Right lobe of liver (tissue), 6 donors: ENCODE data around the gene COL6A1. TPM values are rescaled to one million over a fixed set of nuclear protein-coding genes. Genes with fewer than 3 reads are reported as not detected.

Experiments
- ATAC-seq, 4 donors: fragments of 200-7000 bp; cut with Tn5 transposase; one replicate each; pipeline ENCODE4 v1.9.1; 2020; ENCODE audit warnings: mild to moderate bottlenecking in 4 of 4, moderate library complexity in 4 of 4
- DNase-seq, 3 donors: peaks; one replicate each; pipeline ENCODE4 v3.0.0-alpha.2; 2020
- H3K27ac ChIP-seq, 3 donors: fragments of 200-600 bp; one replicate each; pipeline ENCODE4 v1.8.0; 2022
- H3K27me3 ChIP-seq, 2 donors: fragments of 200-600 bp; one replicate each; pipeline ENCODE4 v1.8.0; 2022
- H3K36me3 ChIP-seq, 4 donors: fragments of 200-600 bp; sonication (generic) in 1 of 4; one replicate each; pipeline versions ENCODE4 v1.5.1 to v1.8.0; 2017 to 2022; ENCODE audit warnings: control low read depth in 1 of 4
- H3K4me1 ChIP-seq, 4 donors: fragments of 200-600 bp; sonication (generic) in 1 of 4; one replicate each; pipeline versions ENCODE4 v1.5.1 to v1.8.0; 2017 to 2022; ENCODE audit warnings: control low read depth in 1 of 4
- H3K4me3 ChIP-seq, 3 donors: fragments of 200-600 bp; one replicate each; pipeline ENCODE4 v1.8.0; 2022
- H3K9me3 ChIP-seq, 4 donors: fragments of 200-600 bp; sonication (generic) in 1 of 4; one replicate each; pipeline versions ENCODE4 v1.5.1 to v1.8.0; 2017 to 2022; ENCODE audit warnings: control low read depth in 1 of 4
- POLR2A ChIP-seq: fragments of 450-650 bp; IDR thresholded peaks from one replicate; pipeline ENCODE4 v1.6.1; 2017; ENCODE audit warnings: antibody characterized with exemption, mild to moderate bottlenecking
- WGBS: methylation state at CpG from one replicate; pipeline ENCODE4 v1.1.6; 2018; ENCODE audit warnings: low coverage, low lambda C conversion rate; ENCODE audit not compliant: insufficient coverage; ENCODE audit errors: missing lambda C conversion rate; 5-methylcytosine and 5-hydroxymethylcytosine counted together
- intact Hi-C, 2 donors: fragments of 100-400 bp; cut with DNase I; formaldehyde crosslinking; loops; one replicate each; pipeline versions ENCODE4 v1.11.2 to v1.14.1; 2022
- total RNA-seq, 6 experiments: library from RNA; depleted of rRNA in 2 of 6; stranded (reverse); fragments of >200 nt in 2 of 6; fragmentation: NEBNext Ultra II Directional in 3 of 6; extraction: Animal tissue kit (Norgen Biotek cat#: 25700) in 3 of 6; gene quantifications; one replicate each; pipeline versions ENCODE4 v1.1.0 to v1.2.4, GENCODE V29; 2016 to 2023
- TF ChIP-seq, protein P1 (sequence below), 4 donors: fragments of 200-600 bp in 3 of 4; fragments of 450-650 bp in 1 of 4; IDR thresholded peaks; one replicate each; pipeline versions ENCODE4 v1.5.1 to v1.8.0; 2016 to 2022; ENCODE audit warnings: antibody characterized with exemption in 4 of 4, mild to moderate bottlenecking in 2 of 4
- donor health status: DM: no; HTN: yes; CAD: no.
- donor health status: DM: no; HTN: no; CAD: no.
- donor health status: DM: no; HTN: no; CAD: no.
- donor health status: DM: no; HTN: yes; CAD: no.
- donor health status: DM: no; HTN: yes; CAD: no.

The COL6A1 gene
- total RNA-seq, 6 experiments from 2014 or later = 28.2 to 79.9 (median 51.1) TPM

DNA sequence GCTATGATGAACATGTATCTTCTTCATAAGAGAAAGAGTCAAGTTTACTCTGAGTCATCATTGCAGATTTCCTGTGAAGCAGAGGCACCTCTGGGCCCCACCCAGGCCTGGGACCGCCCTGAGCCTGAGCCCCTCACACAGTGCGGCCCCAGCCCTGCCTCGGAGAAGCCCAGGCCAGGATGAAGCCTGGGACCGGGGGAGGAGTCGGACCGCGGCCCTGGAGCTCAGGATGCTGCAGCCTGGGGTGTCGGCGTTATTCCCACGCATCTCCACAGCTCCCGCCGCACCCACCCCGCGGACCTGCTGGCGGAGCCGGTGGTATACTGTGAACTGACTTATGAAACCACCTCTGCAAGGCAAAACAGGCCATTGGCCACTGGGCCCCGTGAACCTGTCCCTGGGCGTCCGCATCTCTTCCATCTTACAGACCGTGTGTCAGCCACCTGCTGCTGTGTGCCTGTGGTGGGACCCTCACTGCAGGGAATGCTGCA lies 2.4 kb upstream of the COL6A1 start:
- intact Hi-C loops = no loop called here

DNA sequence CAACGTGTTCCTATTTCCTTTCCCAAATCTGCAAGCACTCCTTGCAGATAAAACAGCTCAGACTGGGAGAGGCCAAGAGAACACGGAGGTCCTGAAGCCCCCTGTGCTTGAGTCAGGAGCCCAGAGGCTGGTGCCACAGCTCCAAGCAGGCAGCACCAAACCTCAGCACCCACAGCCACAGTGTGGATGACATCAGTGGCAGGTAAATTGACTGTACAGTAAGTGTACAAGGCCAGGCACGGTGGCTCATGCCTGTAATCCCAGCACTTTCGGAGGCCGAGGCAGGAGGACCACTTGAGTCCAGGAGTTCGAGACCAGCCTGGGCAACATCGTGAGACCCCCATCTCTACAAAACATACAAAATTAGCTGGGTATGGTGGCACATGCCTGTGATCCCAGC lies 1.9 kb upstream of the COL6A1 start:
- TF ChIP-seq, protein P1, sequence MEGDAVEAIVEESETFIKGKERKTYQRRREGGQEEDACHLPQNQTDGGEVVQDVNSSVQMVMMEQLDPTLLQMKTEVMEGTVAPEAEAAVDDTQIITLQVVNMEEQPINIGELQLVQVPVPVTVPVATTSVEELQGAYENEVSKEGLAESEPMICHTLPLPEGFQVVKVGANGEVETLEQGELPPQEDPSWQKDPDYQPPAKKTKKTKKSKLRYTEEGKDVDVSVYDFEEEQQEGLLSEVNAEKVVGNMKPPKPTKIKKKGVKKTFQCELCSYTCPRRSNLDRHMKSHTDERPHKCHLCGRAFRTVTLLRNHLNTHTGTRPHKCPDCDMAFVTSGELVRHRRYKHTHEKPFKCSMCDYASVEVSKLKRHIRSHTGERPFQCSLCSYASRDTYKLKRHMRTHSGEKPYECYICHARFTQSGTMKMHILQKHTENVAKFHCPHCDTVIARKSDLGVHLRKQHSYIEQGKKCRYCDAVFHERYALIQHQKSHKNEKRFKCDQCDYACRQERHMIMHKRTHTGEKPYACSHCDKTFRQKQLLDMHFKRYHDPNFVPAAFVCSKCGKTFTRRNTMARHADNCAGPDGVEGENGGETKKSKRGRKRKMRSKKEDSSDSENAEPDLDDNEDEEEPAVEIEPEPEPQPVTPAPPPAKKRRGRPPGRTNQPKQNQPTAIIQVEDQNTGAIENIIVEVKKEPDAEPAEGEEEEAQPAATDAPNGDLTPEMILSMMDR (IDR thresholded peaks at IDR 0.05) = no peak
- WGBS = 56% methylated on average over 3 of the region's 7 CpGs
- intact Hi-C loops = no loop called here

More for the DNA sequence above, 2.4 kb upstream of the COL6A1 start:
- TF ChIP-seq, protein P1 (IDR thresholded peaks at IDR 0.05) = no peak
- TF ChIP-seq POLR2A = no peak
- DNase-seq (no peak), ATAC-seq (no peak)
- Histone ChIP-seq H3K27me3 (peaks cover 0 to 6% of the 10 kb centered on the region in 2 donors), H3K27ac (no peak overlapping the region), H3K4me1 (peaks cover 0 to 12% (median 3%) of the 10 kb centered on the region in 4 donors), H3K36me3 (no peaks in the 10 kb centered on the region), H3K9me3 (no peaks in the 10 kb centered on the region), H3K4me3 (no peak overlapping the region)
- 67% methylated on average over 1 of the region's 20 CpGs for WGBS

DNA sequence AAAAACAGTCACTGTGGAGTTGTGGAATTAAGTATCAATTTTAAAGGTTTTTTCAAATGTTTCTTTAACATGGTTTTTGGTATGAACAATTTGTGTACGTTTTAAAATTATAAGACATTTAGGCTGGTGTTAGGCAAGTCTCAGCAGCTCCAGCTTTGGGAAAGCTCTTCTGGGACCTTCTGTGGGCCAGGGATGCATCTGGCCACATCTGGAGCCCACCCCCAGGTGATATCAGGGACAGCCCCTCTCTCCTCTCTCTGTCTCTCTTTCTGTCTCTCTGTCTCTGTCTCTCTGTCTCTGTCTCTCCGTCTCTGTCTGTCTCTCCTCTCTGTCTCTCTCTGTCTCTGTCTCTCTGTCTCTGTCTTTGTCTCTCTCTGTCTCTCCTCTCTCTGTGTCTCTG lies 1.3 kb upstream of the COL6A1 start:
- WGBS = 56% methylated on average over 2 of the region's 2 CpGs
- intact Hi-C loops = no loop called here
- Histone ChIP-seq H3K27ac (no peak overlapping the region), H3K4me3 (no peak overlapping the region), H3K4me1 (peaks cover 0 to 4% (median 2%) of the 10 kb centered on the region in 4 donors), H3K9me3 (no peaks in the 10 kb centered on the region), H3K27me3 (peaks cover 0 to under 1% of the 10 kb centered on the region in 2 donors), H3K36me3 (no peaks in the 10 kb centered on the region)
- no peak for DNase-seq
- TF ChIP-seq, protein P1 (IDR thresholded peaks at IDR 0.05) = no peak
- no peak for TF ChIP-seq POLR2A
- ATAC-seq = no peak

More for the DNA sequence above, 1.9 kb upstream of the COL6A1 start:
- peaks cover 0 to 6% of the 10 kb centered on the region in 2 donors for H3K27me3 ChIP-seq
- ATAC-seq (no peak), DNase-seq (no peak)
- no peaks in the 10 kb centered on the region for H3K36me3 ChIP-seq
- no peak overlapping the region for H3K4me3 ChIP-seq
- no peak overlapping the region for H3K27ac ChIP-seq
- H3K4me1 ChIP-seq = peaks cover 0 to 8% (median 2%) of the 10 kb centered on the region in 4 donors
- no peaks in the 10 kb centered on the region for H3K9me3 ChIP-seq

DNA sequence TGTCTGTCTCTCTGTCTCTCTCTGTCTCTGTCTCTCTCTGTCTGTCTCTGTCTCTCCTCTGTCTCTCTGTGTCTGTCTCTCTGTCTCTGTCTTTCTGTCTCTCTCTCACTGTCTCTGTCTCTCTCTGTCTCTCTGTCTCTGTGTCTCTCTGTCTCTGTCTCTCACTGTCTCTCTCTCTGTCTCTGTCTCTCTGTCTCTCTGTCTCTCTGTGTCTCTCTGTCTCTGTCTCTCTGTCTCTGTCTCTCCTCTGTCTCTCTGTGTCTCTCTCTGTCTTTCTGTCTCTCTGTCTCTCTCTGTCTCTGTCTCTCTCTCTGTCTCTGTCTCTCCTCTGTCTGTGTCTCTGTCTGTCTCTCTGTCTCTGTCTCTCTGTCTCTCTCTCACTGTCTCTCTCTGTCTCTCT lies 873 bp upstream of the COL6A1 start:
- H3K27me3 ChIP-seq = no peaks in the 10 kb centered on the region
- DNase-seq = no peak
- no peaks in the 10 kb centered on the region for H3K9me3 ChIP-seq
- ATAC-seq = no peak
- peaks cover 0 to 4% (median 2%) of the 10 kb centered on the region in 4 donors for H3K4me1 ChIP-seq
- peak overlapping the region in 1 of 3 donors; percentile 26 for H3K27ac ChIP-seq
- peak overlapping the region in 2 of 3 donors; percentile 32 to 49 for H3K4me3 ChIP-seq
- no peaks in the 10 kb centered on the region for H3K36me3 ChIP-seq
- intact Hi-C loops = no loop called here
- TF ChIP-seq POLR2A = no peak
- TF ChIP-seq, protein P1 (IDR thresholded peaks at IDR 0.05) = no peak
